ENCODE measurements around the gene PTPRD. TPM values are rescaled to one million over a fixed set of nuclear protein-coding genes. Genes with fewer than 3 reads are reported as not detected.

PTPRD gene
- polyA plus RNA-seq, 1 experiment: 0.39 TPM

GRCh38 chr9:8266861-8267260 lies 2345.9 kb downstream of the PTPRD start:
- ChIA-PET CTCF (no interaction called here), POLR2A (no interaction called here)
- no peak for TF ChIP-seq CTCF (IDR thresholded peaks at IDR 0.05; ENCODE audit: insufficient read depth, low read depth, low read length)
- DNase-seq (ENCODE audit: low read depth): no peak
- Histone ChIP-seq H3K27me3 (ENCODE audit: control insufficient read depth, insufficient read depth, low read length) (no peaks in the 10 kb centered on the region), H3K4me3 (ENCODE audit: low read depth, low read length) (no peak overlapping the region), H3K36me3 (ENCODE audit: control insufficient read depth, insufficient read depth, low read length) (no peaks in the 10 kb centered on the region)

- H3K4me3 ChIP-seq (ENCODE audit: low read depth, low read length): no peak overlapping the region
- POLR2A ChIA-PET: no interaction called here
- CTCF ChIA-PET: no interaction called here
Observed at GRCh38 chr9:8265281-8265680, 2347.5 kb downstream of the PTPRD start.

More at GRCh38 chr9:8265281-8265680, 2347.5 kb downstream of the PTPRD start:
- Histone ChIP-seq H3K36me3 (ENCODE audit: control insufficient read depth, insufficient read depth, low read length) (no peaks in the 10 kb centered on the region), H3K27me3 (ENCODE audit: control insufficient read depth, insufficient read depth, low read length) (no peaks in the 10 kb centered on the region)
- TF ChIP-seq CTCF (IDR thresholded peaks at IDR 0.05; ENCODE audit: insufficient read depth, low read depth, low read length): no peak
- DNase-seq (ENCODE audit: low read depth): no peak

Small RNA genes within 50 kb of the gene (small RNA-seq; reads per million reads assigned to genes)
- gene AL135790.2 (ENCODE audit: insufficient read length, low read depth, low replicate concordance) (not detected), gene RNU7-185P (ENCODE audit: insufficient read length, low read depth, low replicate concordance) (not detected)
